GM12878 (cell line): ENCODE data around the gene CCSER2. TPM values are rescaled to one million over a fixed set of nuclear protein-coding genes. Genes with fewer than 3 reads are reported as not detected.

Source experiments
- CREM ChIP-seq: IDR thresholded peaks from 2 replicates; pipeline ENCODE4 v1.6.1; 2014; ENCODE audit warnings: antibody characterized with exemption, low read depth
- GABPA ChIP-seq: IDR thresholded peaks from 2 replicates; pipeline ENCODE4 v1.6.1; 2014; ENCODE audit warnings: antibody characterized with exemption, low read depth, mild to moderate bottlenecking, inconsistent platforms
- HCFC1 ChIP-seq: fragments of 150-350 bp; IDR thresholded peaks from 2 replicates; pipeline ENCODE4 v1.6.1; 2014; ENCODE audit warnings: low read length
- IKZF2 ChIP-seq, 2 experiments: fragments of 450-650 bp; IDR thresholded peaks; 2 replicates each; pipeline ENCODE4 v1.6.1; 2017; ENCODE audit warnings: mild to moderate bottlenecking in 2 of 2, moderate library complexity in 2 of 2
- KLF5 ChIP-seq: fragments of 450-650 bp; IDR thresholded peaks from 2 replicates; pipeline ENCODE4 v1.6.1; 2014; ENCODE audit warnings: mild to moderate bottlenecking; ENCODE audit not compliant: partially characterized antibody
- NFYA ChIP-seq: IDR thresholded peaks from 2 replicates; pipeline ENCODE4 v1.6.1; 2011; ENCODE audit warnings: low read depth, mild to moderate bottlenecking, low read length, improper control_type of control experiment, borderline replicate concordance
- POLR2A ChIP-seq: IDR thresholded peaks from 2 replicates; pipeline ENCODE4 v1.6.1; 2011; ENCODE audit warnings: low read depth, mild to moderate bottlenecking, low read length
- RFX5 ChIP-seq: IDR thresholded peaks from 2 replicates; pipeline ENCODE4 v1.6.1; 2011; ENCODE audit warnings: low read depth, low read length, improper control_type of control experiment
- RUNX3 ChIP-seq: IDR thresholded peaks from 2 replicates; pipeline ENCODE4 v1.6.1; 2012; ENCODE audit warnings: low read length, inconsistent platforms
- SIN3A ChIP-seq: IDR thresholded peaks from 2 replicates; pipeline ENCODE4 v1.6.1; 2012; ENCODE audit warnings: low read depth, low read length, improper control_type of control experiment
- SP1 ChIP-seq: IDR thresholded peaks from one replicate; pipeline ENCODE4 v1.6.1; 2011; ENCODE audit warnings: low read depth, low read length
- SPI1 ChIP-seq: IDR thresholded peaks from 2 replicates; pipeline ENCODE4 v1.6.1; 2011; ENCODE audit warnings: low read depth, mild to moderate bottlenecking, low read length, moderate library complexity, borderline replicate concordance; ENCODE audit not compliant: insufficient read depth
- SUZ12 ChIP-seq: fragments of 200-600 bp; sonication (generic); IDR thresholded peaks from one replicate; pipeline ENCODE4 v1.6.1; 2018; ENCODE audit warnings: antibody characterized with exemption, mild to moderate bottlenecking; ENCODE audit not compliant: unreplicated experiment
- YY1 ChIP-seq: IDR thresholded peaks from 2 replicates; pipeline ENCODE4 v1.6.1; 2011; ENCODE audit warnings: low read depth, mild to moderate bottlenecking, low read length
- ZNF384 ChIP-seq: IDR thresholded peaks from 2 replicates; pipeline ENCODE4 v1.6.1; 2012; ENCODE audit warnings: low read depth, mild to moderate bottlenecking, low read length, improper control_type of control experiment, borderline replicate concordance
- polyA plus RNA-seq, 11 experiments: library from polyadenylated mRNA; depleted of rRNA in 4 of 11; unstranded in 6 of 11; stranded (reverse) in 5 of 11; fragments of >200 nt; fragmentation: Nextera tagmentation in 4 of 11; fragmentation: Illumina TruSeq in 1 of 11; extraction: Ambion mirVana in 4 of 11; extraction: Trizol in 1 of 11; gene quantifications; 1 replicate in 1 of 11; 2 replicates in 10 of 11; pipeline versions ENCODE4 v1.2.1 to v1.2.3, GENCODE V29; 2011 to 2016; ENCODE audit warnings: inconsistent platforms in 2 of 11, missing spikeins in 2 of 11, low read depth in 1 of 11
- total RNA-seq, 4 experiments: library from RNA; depleted of rRNA in 3 of 4; stranded (reverse); fragments of >200 nt in 3 of 4; fragmentation: Illumina TruSeq in 1 of 4; extraction: Trizol in 1 of 4; gene quantifications; 2 replicates each; pipeline versions ENCODE4 v1.2.1 to v1.2.3, GENCODE V29; 2013 to 2021
- TF ChIP-seq, protein P1 (sequence below): IDR thresholded peaks from 2 replicates; pipeline ENCODE4 v1.6.1; 2012; ENCODE audit warnings: low read length, inconsistent platforms
- TF ChIP-seq, protein P2 (sequence below): fragments of 450-650 bp; formaldehyde crosslinking; IDR thresholded peaks from 2 replicates; pipeline ENCODE4 v1.5.0; 2022; ENCODE audit warnings: mild to moderate bottlenecking, missing genetic modification characterization
- TF ChIP-seq, protein P3 (sequence below): fragments of 450-650 bp; conservative IDR thresholded peaks from 2 replicates; pipeline ENCODE4 v1.6.1; 2017; ENCODE audit warnings: mild to moderate bottlenecking, moderate library complexity
- TF ChIP-seq, protein P4 (sequence below): fragments of 150-350 bp; IDR thresholded peaks from 2 replicates; pipeline ENCODE4 v1.6.1; 2016; ENCODE audit warnings: low read depth, low read length

Gene CCSER2
- total and polyA plus RNA-seq, 10 of the 15 experiments (the other 5 are each of a cell fraction or from before 2014, with no cell fraction given) = 4.7 to 18.8 (median 13.2) TPM

DNA sequence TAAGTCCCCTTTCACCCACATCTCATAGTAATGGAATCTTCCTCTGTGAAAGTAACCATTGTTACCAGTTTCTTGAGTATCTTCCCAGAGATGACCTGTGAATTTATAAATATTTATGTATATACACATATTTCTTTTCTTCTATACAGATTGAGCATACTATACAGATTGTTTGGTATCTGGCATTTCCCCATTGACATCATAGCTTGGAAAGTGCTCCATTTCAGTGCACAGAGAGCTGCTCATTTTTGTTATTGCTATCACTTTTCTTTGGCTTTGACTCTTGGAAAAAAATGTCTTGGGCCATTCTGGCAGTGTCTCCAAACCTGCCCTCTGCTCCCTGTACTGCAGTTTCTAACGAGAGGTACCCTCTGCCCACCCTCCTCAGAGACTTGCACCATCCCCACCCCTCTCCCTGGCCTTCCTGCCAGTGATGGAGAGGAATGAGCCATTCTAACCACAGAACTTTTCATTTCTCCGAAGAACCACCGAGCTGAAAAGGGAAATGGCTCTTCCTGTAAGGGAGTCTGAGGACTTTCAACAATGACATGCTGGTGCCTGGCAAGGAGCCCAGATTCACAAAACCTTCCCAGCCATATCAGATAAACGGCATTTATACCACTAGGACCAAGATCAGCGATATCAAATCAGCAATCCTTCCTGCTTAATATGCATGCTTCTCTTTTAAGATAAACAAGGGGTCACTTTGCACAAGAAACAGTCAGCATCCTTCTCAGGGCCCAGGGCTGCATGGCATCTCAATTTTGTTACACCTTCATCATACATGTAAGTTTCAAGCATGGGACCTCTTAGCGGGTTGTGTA, 19.7 kb upstream of the CCSER2 start (continued):
- peak; percentile 37; the same call in 1 of the 2 replicates for TF ChIP-seq CREM
- TF ChIP-seq, protein P1, sequence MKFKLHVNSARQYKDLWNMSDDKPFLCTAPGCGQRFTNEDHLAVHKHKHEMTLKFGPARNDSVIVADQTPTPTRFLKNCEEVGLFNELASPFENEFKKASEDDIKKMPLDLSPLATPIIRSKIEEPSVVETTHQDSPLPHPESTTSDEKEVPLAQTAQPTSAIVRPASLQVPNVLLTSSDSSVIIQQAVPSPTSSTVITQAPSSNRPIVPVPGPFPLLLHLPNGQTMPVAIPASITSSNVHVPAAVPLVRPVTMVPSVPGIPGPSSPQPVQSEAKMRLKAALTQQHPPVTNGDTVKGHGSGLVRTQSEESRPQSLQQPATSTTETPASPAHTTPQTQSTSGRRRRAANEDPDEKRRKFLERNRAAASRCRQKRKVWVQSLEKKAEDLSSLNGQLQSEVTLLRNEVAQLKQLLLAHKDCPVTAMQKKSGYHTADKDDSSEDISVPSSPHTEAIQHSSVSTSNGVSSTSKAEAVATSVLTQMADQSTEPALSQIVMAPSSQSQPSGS = 0 out of 2 replicates have a peak, but pooled peaks have one; percentile 30
- no peak for TF ChIP-seq GABPA
- TF ChIP-seq, protein P2, sequence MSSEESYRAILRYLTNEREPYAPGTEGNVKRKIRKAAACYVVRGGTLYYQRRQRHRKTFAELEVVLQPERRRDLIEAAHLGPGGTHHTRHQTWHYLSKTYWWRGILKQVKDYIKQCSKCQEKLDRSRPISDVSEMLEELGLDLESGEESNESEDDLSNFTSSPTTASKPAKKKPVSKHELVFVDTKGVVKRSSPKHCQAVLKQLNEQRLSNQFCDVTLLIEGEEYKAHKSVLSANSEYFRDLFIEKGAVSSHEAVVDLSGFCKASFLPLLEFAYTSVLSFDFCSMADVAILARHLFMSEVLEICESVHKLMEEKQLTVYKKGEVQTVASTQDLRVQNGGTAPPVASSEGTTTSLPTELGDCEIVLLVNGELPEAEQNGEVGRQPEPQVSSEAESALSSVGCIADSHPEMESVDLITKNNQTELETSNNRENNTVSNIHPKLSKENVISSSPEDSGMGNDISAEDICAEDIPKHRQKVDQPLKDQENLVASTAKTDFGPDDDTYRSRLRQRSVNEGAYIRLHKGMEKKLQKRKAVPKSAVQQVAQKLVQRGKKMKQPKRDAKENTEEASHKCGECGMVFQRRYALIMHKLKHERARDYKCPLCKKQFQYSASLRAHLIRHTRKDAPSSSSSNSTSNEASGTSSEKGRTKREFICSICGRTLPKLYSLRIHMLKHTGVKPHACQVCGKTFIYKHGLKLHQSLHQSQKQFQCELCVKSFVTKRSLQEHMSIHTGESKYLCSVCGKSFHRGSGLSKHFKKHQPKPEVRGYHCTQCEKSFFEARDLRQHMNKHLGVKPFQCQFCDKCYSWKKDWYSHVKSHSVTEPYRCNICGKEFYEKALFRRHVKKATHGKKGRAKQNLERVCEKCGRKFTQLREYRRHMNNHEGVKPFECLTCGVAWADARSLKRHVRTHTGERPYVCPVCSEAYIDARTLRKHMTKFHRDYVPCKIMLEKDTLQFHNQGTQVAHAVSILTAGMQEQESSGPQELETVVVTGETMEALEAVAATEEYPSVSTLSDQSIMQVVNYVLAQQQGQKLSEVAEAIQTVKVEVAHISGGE (CRISPR knock-in tag) = no peak
- TF ChIP-seq SP1 = no peak
- TF ChIP-seq YY1 = no peak
- TF ChIP-seq NFYA = no peak
- TF ChIP-seq ZNF384 = no peak
- peak; percentile 55 to 62 for TF ChIP-seq IKZF2 (IDR thresholded peaks at IDR 0.05)
- peak; percentile 63; the same call in 1 of the 2 replicates for TF ChIP-seq SPI1
- TF ChIP-seq, protein P3, sequence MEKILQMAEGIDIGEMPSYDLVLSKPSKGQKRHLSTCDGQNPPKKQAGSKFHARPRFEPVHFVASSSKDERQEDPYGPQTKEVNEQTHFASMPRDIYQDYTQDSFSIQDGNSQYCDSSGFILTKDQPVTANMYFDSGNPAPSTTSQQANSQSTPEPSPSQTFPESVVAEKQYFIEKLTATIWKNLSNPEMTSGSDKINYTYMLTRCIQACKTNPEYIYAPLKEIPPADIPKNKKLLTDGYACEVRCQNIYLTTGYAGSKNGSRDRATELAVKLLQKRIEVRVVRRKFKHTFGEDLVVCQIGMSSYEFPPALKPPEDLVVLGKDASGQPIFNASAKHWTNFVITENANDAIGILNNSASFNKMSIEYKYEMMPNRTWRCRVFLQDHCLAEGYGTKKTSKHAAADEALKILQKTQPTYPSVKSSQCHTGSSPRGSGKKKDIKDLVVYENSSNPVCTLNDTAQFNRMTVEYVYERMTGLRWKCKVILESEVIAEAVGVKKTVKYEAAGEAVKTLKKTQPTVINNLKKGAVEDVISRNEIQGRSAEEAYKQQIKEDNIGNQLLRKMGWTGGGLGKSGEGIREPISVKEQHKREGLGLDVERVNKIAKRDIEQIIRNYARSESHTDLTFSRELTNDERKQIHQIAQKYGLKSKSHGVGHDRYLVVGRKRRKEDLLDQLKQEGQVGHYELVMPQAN = no peak
- no peak for TF ChIP-seq POLR2A
- TF ChIP-seq SIN3A = no peak
- no peak for TF ChIP-seq KLF5
- TF ChIP-seq, protein P4, sequence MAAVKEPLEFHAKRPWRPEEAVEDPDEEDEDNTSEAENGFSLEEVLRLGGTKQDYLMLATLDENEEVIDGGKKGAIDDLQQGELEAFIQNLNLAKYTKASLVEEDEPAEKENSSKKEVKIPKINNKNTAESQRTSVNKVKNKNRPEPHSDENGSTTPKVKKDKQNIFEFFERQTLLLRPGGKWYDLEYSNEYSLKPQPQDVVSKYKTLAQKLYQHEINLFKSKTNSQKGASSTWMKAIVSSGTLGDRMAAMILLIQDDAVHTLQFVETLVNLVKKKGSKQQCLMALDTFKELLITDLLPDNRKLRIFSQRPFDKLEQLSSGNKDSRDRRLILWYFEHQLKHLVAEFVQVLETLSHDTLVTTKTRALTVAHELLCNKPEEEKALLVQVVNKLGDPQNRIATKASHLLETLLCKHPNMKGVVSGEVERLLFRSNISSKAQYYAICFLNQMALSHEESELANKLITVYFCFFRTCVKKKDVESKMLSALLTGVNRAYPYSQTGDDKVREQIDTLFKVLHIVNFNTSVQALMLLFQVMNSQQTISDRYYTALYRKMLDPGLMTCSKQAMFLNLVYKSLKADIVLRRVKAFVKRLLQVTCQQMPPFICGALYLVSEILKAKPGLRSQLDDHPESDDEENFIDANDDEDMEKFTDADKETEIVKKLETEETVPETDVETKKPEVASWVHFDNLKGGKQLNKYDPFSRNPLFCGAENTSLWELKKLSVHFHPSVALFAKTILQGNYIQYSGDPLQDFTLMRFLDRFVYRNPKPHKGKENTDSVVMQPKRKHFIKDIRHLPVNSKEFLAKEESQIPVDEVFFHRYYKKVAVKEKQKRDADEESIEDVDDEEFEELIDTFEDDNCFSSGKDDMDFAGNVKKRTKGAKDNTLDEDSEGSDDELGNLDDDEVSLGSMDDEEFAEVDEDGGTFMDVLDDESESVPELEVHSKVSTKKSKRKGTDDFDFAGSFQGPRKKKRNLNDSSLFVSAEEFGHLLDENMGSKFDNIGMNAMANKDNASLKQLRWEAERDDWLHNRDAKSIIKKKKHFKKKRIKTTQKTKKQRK = no peak
- no peak for TF ChIP-seq HCFC1
- TF ChIP-seq SUZ12 = no peak
- TF ChIP-seq RUNX3 = peak; percentile 94
- no peak for TF ChIP-seq RFX5
